Measurements from ENCODE around the gene RNU7-1.

The RNU7-1 gene

DNA sequence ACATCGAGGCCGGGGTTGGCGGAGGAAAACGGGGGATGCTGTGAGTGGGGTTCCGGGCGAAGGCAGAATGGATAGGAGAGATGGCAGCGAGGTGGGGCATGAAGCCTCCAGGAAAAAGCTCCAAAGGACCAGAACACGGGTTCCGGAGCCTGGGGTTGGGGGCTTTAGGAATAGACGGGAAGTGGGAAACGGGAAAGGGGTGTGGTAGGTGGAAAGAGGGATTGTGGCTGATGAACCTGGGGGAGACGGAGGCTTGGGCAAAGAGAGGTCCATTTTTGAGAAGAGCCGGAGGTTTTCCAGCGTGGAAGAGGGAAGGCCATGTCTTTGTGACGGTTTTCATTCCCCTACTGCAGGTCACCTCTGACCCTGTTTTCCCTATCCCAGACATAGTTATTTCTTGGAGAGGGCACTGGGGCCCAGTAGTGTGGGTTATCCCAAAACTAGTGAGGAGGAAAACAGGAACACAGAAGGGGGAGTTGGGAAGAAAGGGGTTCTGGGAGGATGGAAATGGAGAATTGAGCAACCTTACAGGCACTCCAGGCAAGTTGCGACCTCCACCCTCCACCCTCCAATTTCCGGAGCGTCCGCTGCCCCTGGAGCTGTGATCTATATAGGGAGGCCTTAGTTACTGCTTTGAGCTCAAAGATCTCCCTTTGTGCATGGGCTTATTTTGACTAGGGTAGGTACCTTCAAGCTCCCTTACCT lies 14.8 kb upstream of the RNU7-1 start:
- Histone ChIP-seq H3K9ac (ENCODE audit: low read depth in 1 of 2, low read length in 2 of 2) (peak overlapping the region; percentile 71 to 84), H3K9me3 (ENCODE audit: control insufficient read depth in 2 of 2, low read length in 2 of 2) (no peaks in the 10 kb centered on the region), H3K4me3 (ENCODE audit: low read length in 2 of 2) (peak overlapping the region; percentile 81 to 88), H3K27me3 (ENCODE audit: control insufficient read depth in 2 of 2, insufficient read depth in 2 of 2, low read length in 2 of 2) (no peaks in the 10 kb centered on the region), H3K36me3 (ENCODE audit: control insufficient read depth in 2 of 2, insufficient read depth in 2 of 2, low read length in 2 of 2) (peaks cover 0 to 6% of the 10 kb centered on the region in 2 donors), H3K27ac (ENCODE audit: low read depth in 2 of 2, low read length in 2 of 2) (peak overlapping the region; percentile 80 to 83), H3K4me1 (ENCODE audit: control insufficient read depth in 2 of 2, insufficient read depth in 2 of 2, low read length in 2 of 2) (peaks cover 49 to 53% of the 10 kb centered on the region in 2 donors)

DNA sequence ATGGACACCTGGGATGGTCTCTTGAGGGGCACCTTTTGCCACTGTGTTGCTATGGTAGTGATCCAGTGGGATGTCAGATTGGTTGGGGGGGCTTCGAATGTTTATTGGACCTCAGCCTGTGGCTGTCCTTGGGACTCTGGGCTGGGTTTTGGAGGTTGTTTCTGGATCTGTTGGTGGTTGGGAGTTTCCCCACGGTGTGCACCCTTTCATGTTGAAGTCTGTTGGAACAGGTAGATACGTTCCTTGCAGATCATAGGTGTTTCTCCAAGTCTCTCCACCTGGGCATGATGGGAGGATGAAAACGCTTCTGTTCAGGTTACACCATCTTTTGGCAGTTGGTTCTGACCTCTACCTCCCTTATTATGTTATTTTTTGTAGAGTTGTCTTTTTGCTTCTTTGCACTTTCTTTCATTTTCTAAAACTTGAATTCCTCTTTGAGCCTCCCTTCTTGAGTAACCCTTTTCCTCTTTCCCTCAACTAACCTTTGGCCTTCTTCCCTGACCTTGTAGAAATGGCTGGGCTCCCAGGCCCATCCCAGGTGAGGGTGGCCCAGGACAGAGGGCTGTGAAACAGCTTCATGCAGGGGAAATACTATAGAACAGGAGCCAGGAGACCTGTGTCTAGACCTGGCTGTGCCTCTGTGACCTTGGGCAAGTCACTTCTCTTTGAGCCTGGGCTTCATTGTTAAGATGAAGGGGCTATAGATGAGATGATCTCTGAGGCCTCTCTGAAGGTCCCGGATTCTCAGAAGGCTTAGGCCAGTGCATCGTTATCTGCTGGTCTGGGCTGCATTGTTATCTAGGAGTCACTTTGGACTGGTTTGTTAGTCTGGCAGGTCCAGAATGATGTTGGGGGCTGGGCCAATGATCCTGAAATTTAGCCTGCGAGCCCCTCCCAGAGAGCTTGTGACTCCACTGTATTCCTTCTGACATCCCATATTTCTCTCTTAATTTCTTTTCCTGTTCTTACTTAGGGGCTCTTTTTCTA lies 13.9 kb upstream of the RNU7-1 start:
- H3K27me3 ChIP-seq (ENCODE audit: control insufficient read depth in 2 of 2, insufficient read depth in 2 of 2, low read length in 2 of 2): no peaks in the 10 kb centered on the region
- H3K4me1 ChIP-seq (ENCODE audit: control insufficient read depth in 2 of 2, insufficient read depth in 2 of 2, low read length in 2 of 2): peaks cover 43 to 52% of the 10 kb centered on the region in 2 donors
- no peaks in the 10 kb centered on the region for H3K9me3 ChIP-seq (ENCODE audit: control insufficient read depth in 2 of 2, low read length in 2 of 2)
- H3K9ac ChIP-seq (ENCODE audit: low read depth in 1 of 2, low read length in 2 of 2): peak overlapping the region; percentile 71 to 84
- peak overlapping the region; percentile 81 to 88 for H3K4me3 ChIP-seq (ENCODE audit: low read length in 2 of 2)
- peaks cover 0 to 15% of the 10 kb centered on the region in 2 donors for H3K36me3 ChIP-seq (ENCODE audit: control insufficient read depth in 2 of 2, insufficient read depth in 2 of 2, low read length in 2 of 2)
- H3K27ac ChIP-seq (ENCODE audit: low read depth in 2 of 2, low read length in 2 of 2): peak overlapping the region; percentile 80 to 83

DNA sequence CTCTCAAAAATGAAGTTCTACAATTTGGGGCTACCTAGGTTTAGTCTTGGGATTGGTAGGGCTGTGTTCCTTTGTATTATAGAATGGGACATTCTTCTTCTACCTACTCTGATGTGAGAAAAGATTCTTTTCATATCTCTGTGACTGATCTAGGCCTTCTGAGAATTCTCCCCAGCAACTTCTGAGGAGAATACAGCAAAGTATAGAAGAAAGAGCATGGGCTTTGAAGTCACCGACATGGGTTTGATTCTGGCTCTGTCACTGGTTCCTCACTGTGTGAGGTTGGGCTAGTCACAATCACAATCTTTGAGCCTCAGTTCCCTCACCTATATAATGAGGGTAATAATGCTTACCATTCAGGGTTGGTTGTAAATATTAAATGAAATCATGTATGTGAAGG lies 10.8 kb upstream of the RNU7-1 start:
- Histone ChIP-seq H3K4me1 (ENCODE audit: control insufficient read depth in 2 of 2, insufficient read depth in 2 of 2, low read length in 2 of 2) (peaks cover 29 to 38% of the 10 kb centered on the region in 2 donors), H3K36me3 (ENCODE audit: control insufficient read depth in 2 of 2, insufficient read depth in 2 of 2, low read length in 2 of 2) (peaks cover 0 to 27% of the 10 kb centered on the region in 2 donors), H3K4me3 (ENCODE audit: low read length in 2 of 2) (no peak overlapping the region), H3K27me3 (ENCODE audit: control insufficient read depth in 2 of 2, insufficient read depth in 2 of 2, low read length in 2 of 2) (no peaks in the 10 kb centered on the region), H3K27ac (ENCODE audit: low read depth in 2 of 2, low read length in 2 of 2) (no peak overlapping the region), H3K9me3 (ENCODE audit: control insufficient read depth in 2 of 2, low read length in 2 of 2) (no peaks in the 10 kb centered on the region), H3K9ac (ENCODE audit: low read depth in 1 of 2, low read length in 2 of 2) (no peak overlapping the region)

DNA sequence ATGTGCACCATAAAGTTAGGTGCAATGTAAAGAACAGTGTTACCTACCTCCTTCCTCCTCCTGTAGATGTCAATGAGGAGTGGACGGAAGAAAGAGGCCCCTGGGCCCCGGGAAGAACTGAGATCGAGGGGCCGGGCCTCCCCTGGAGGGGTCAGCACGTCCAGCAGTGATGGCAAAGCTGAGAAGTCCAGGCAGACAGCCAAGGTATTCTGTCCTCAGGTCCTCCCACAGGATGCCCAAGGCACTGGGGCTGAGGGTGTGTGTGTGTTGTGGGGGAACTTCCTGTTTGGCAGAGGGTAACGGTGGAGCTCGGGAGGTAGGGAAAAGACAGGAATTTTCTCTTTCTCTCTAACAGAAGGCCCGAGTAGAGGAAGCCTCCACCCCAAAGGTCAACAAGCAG lies 9.5 kb upstream of the RNU7-1 start:
- H3K27me3 ChIP-seq (ENCODE audit: control insufficient read depth in 2 of 2, insufficient read depth in 2 of 2, low read length in 2 of 2): no peaks in the 10 kb centered on the region
- H3K9me3 ChIP-seq (ENCODE audit: control insufficient read depth in 2 of 2, low read length in 2 of 2): no peaks in the 10 kb centered on the region
- peaks cover 0 to 27% of the 10 kb centered on the region in 2 donors for H3K36me3 ChIP-seq (ENCODE audit: control insufficient read depth in 2 of 2, insufficient read depth in 2 of 2, low read length in 2 of 2)
- H3K4me3 ChIP-seq (ENCODE audit: low read length in 2 of 2): peak overlapping the region in 1 of 2 donors; percentile 26
- peaks cover 34 to 39% of the 10 kb centered on the region in 2 donors for H3K4me1 ChIP-seq (ENCODE audit: control insufficient read depth in 2 of 2, insufficient read depth in 2 of 2, low read length in 2 of 2)
- H3K9ac ChIP-seq (ENCODE audit: low read depth in 1 of 2, low read length in 2 of 2): no peak overlapping the region
- peak overlapping the region; percentile 36 to 43 for H3K27ac ChIP-seq (ENCODE audit: low read depth in 2 of 2, low read length in 2 of 2)

DNA sequence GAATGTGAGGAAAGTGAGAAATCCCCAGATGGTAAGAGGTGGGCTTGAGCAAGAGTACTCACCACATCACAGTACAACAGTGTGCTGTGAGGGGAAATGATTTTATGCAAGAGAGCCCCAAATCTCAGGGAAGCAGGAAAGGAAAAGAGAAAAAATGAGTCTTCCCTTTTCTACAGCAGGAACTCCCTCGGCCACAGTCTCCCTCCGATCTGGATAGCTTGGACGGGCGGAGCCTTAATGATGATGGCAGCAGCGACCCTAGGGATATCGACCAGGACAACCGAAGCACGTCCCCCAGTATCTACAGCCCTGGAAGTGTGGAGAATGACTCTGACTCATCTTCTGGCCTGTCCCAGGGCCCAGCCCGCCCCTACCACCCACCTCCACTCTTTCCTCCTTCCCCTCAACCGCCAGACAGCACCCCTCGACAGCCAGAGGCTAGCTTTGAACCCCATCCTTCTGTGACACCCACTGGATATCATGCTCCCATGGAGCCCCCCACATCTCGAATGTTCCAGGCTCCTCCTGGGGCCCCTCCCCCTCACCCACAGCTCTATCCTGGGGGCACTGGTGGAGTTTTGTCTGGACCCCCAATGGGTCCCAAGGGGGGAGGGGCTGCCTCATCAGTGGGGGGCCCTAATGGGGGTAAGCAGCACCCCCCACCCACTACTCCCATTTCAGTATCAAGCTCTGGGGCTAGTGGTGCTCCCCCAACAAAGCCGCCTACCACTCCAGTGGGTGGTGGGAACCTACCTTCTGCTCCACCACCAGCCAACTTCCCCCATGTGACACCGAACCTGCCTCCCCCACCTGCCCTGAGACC lies 8.0 kb upstream of the RNU7-1 start:
- Histone ChIP-seq H3K36me3 (ENCODE audit: control insufficient read depth in 2 of 2, insufficient read depth in 2 of 2, low read length in 2 of 2) (peaks cover 1 to 30% of the 10 kb centered on the region in 2 donors), H3K9ac (ENCODE audit: low read depth in 1 of 2, low read length in 2 of 2) (no peak overlapping the region), H3K27ac (ENCODE audit: low read depth in 2 of 2, low read length in 2 of 2) (no peak overlapping the region), H3K9me3 (ENCODE audit: control insufficient read depth in 2 of 2, low read length in 2 of 2) (no peaks in the 10 kb centered on the region), H3K4me1 (ENCODE audit: control insufficient read depth in 2 of 2, insufficient read depth in 2 of 2, low read length in 2 of 2) (peaks cover 23 to 28% of the 10 kb centered on the region in 2 donors), H3K27me3 (ENCODE audit: control insufficient read depth in 2 of 2, insufficient read depth in 2 of 2, low read length in 2 of 2) (no peaks in the 10 kb centered on the region), H3K4me3 (ENCODE audit: low read length in 2 of 2) (no peak overlapping the region)

DNA sequence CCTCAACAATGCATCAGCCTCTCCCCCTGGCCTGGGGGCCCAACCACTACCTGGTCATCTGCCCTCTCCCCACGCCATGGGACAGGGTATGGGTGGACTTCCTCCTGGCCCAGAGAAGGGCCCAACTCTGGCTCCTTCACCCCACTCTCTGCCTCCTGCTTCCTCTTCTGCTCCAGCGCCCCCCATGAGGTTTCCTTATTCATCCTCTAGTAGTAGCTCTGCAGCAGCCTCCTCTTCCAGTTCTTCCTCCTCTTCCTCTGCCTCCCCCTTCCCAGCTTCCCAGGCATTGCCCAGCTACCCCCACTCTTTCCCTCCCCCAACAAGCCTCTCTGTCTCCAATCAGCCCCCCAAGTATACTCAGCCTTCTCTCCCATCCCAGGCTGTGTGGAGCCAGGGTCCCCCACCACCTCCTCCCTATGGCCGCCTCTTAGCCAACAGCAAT lies 7.4 kb upstream of the RNU7-1 start:
- H3K4me3 ChIP-seq (ENCODE audit: low read length in 2 of 2): no peak overlapping the region
- H3K9me3 ChIP-seq (ENCODE audit: control insufficient read depth in 2 of 2, low read length in 2 of 2): no peaks in the 10 kb centered on the region
- no peak overlapping the region for H3K27ac ChIP-seq (ENCODE audit: low read depth in 2 of 2, low read length in 2 of 2)
- H3K27me3 ChIP-seq (ENCODE audit: control insufficient read depth in 2 of 2, insufficient read depth in 2 of 2, low read length in 2 of 2): no peaks in the 10 kb centered on the region
- peaks cover 20 to 28% of the 10 kb centered on the region in 2 donors for H3K4me1 ChIP-seq (ENCODE audit: control insufficient read depth in 2 of 2, insufficient read depth in 2 of 2, low read length in 2 of 2)
- peaks cover 6 to 34% of the 10 kb centered on the region in 2 donors for H3K36me3 ChIP-seq (ENCODE audit: control insufficient read depth in 2 of 2, insufficient read depth in 2 of 2, low read length in 2 of 2)
- H3K9ac ChIP-seq (ENCODE audit: low read depth in 1 of 2, low read length in 2 of 2): no peak overlapping the region

DNA sequence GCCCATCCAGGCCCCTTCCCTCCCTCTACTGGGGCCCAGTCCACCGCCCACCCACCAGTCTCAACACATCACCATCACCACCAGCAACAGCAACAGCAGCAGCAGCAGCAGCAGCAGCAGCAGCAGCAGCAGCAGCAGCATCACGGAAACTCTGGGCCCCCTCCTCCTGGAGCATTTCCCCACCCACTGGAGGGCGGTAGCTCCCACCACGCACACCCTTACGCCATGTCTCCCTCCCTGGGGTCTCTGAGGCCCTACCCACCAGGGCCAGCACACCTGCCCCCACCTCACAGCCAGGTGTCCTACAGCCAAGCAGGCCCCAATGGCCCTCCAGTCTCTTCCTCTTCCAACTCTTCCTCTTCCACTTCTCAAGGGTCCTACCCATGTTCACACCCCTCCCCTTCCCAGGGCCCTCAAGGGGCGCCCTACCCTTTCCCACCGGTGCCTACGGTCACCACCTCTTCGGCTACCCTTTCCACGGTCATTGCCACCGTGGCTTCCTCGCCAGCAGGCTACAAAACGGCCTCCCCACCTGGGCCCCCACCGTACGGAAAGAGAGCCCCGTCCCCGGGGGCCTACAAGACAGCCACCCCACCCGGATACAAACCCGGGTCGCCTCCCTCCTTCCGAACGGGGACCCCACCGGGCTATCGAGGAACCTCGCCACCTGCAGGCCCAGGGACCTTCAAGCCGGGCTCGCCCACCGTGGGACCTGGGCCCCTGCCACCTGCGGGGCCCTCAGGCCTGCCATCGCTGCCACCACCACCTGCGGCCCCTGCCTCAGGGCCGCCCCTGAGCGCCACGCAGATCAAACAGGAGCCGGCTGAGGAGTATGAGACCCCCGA lies 6.8 kb upstream of the RNU7-1 start:
- peaks cover 20 to 28% of the 10 kb centered on the region in 2 donors for H3K4me1 ChIP-seq (ENCODE audit: control insufficient read depth in 2 of 2, insufficient read depth in 2 of 2, low read length in 2 of 2)
- H3K9ac ChIP-seq (ENCODE audit: low read depth in 1 of 2, low read length in 2 of 2): peak overlapping the region; percentile 81 to 90

DNA sequence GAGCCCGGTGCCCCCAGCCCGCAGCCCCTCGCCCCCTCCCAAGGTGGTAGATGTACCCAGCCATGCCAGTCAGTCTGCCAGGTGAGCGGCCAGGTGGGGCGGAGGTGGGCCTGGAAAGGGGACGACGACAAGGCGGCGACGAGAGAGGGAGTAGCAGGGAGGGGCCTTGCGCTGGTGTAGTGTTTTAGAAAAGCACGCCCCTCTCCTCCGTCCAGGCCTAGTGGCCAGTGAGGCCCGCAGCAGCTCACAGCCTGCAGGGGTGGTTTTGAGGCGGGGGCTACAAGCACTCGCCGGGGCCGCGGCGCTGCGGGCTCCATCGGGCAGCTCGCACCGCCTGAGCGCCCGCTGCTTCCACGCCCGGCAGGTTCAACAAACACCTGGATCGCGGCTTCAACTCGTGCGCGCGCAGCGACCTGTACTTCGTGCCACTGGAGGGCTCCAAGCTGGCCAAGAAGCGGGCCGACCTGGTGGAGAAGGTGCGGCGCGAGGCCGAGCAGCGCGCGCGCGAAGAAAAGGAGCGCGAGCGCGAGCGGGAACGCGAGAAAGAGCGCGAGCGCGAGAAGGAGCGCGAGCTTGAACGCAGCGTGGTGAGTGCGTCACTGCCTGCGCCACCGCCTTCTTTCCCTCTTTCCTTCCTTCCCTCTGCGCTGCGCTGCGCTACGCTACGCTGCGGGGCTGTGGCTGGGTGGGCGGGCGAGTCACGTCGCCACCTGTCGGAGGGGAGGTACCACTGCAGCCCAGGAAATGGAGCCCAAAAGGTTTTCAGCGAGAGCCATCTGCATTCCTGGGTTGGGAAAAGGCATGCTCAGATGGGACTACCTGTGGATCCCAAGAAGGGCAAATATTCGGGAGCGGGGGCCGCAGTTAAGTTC lies 5.9 kb upstream of the RNU7-1 start:
- Histone ChIP-seq H3K9me3 (ENCODE audit: control insufficient read depth in 2 of 2, low read length in 2 of 2) (no peaks in the 10 kb centered on the region), H3K4me1 (ENCODE audit: control insufficient read depth in 2 of 2, insufficient read depth in 2 of 2, low read length in 2 of 2) (peaks cover 20 to 29% of the 10 kb centered on the region in 2 donors), H3K27ac (ENCODE audit: low read depth in 2 of 2, low read length in 2 of 2) (peak overlapping the region; percentile 94 to 95), H3K4me3 (ENCODE audit: low read length in 2 of 2) (peak overlapping the region; percentile 75 to 79), H3K36me3 (ENCODE audit: control insufficient read depth in 2 of 2, insufficient read depth in 2 of 2, low read length in 2 of 2) (peaks cover 10 to 40% of the 10 kb centered on the region in 2 donors), H3K27me3 (ENCODE audit: control insufficient read depth in 2 of 2, insufficient read depth in 2 of 2, low read length in 2 of 2) (no peaks in the 10 kb centered on the region), H3K9ac (ENCODE audit: low read depth in 1 of 2, low read length in 2 of 2) (peak overlapping the region; percentile 81 to 90)

More for the DNA sequence above, 6.8 kb upstream of the RNU7-1 start:
- peak overlapping the region; percentile 75 to 79 for H3K4me3 ChIP-seq (ENCODE audit: low read length in 2 of 2)
- H3K27ac ChIP-seq (ENCODE audit: low read depth in 2 of 2, low read length in 2 of 2): peak overlapping the region; percentile 94 to 95
- H3K9me3 ChIP-seq (ENCODE audit: control insufficient read depth in 2 of 2, low read length in 2 of 2): no peaks in the 10 kb centered on the region
- H3K27me3 ChIP-seq (ENCODE audit: control insufficient read depth in 2 of 2, insufficient read depth in 2 of 2, low read length in 2 of 2): no peaks in the 10 kb centered on the region
- peaks cover 10 to 40% of the 10 kb centered on the region in 2 donors for H3K36me3 ChIP-seq (ENCODE audit: control insufficient read depth in 2 of 2, insufficient read depth in 2 of 2, low read length in 2 of 2)

All from mucosa of rectum (tissue), 2 donors.